ENCODE measurements around the gene NARF. TPM values are rescaled to one million over a fixed set of nuclear protein-coding genes. Genes with fewer than 3 reads are reported as not detected.

The NARF gene
- polyA plus RNA-seq, 1 donor (not counting 4 experiments of a cell fraction or from before 2014, with no cell fraction given) = 36.8 TPM

- TF ChIP-seq CTCF (optimal IDR thresholded peaks at IDR 0.05 in 1 of 3, IDR thresholded peaks at IDR 0.05 in 1 of 3, conservative IDR thresholded peaks at IDR 0.05 in 1 of 3; ENCODE audit: extremely low read depth in 1 of 3, insufficient read depth in 2 of 3, low read length in 3 of 3) = peak in 1 of 3 experiments; percentile 20
- TF ChIP-seq EZH2 (IDR thresholded peaks at IDR 0.05; ENCODE audit: low read length) = no peak
- DNase-seq (ENCODE audit: low read depth, low spot score) (no peak), FAIRE-seq (no peak)
- Histone ChIP-seq H4K20me1 (ENCODE audit: control insufficient read depth, extremely low read depth, insufficient read depth, low read length) (no peaks in the 10 kb centered on the region), H3K4me3 (ENCODE audit: control insufficient read depth in 2 of 3, extremely low read depth in 1 of 3, insufficient read depth in 2 of 3, low read depth in 1 of 3, low read length in 3 of 3) (peak overlapping the region; percentile 31 to 47 (median 43)), H3K27me3 (ENCODE audit: control insufficient read depth, extremely low read depth, insufficient read depth, low read length) (no peaks in the 10 kb centered on the region), H3K9me1 (ENCODE audit: control insufficient read depth, extremely low read depth, insufficient read depth, low read length) (peaks cover 2% of the 10 kb centered on the region), H3K4me2 (ENCODE audit: control insufficient read depth, extremely low read depth, insufficient read depth, low read depth, low read length) (peak overlapping the region; percentile 60), H3K27ac (ENCODE audit: control insufficient read depth, insufficient read depth, low read length) (peak overlapping the region; percentile 75), H2AFZ (ENCODE audit: control insufficient read depth, low read length) (peak overlapping the region; percentile 76), H3K9ac (ENCODE audit: control insufficient read depth, extremely low read depth, insufficient read depth, low read length) (peak overlapping the region; percentile 49), H3K9me3 (ENCODE audit: control insufficient read depth, low read depth, low read length) (no peaks in the 10 kb centered on the region), H3K79me2 (ENCODE audit: control insufficient read depth, insufficient read depth, low read length) (no peaks in the 10 kb centered on the region), H3K36me3 (ENCODE audit: control insufficient read depth in 2 of 2, extremely low read depth in 1 of 2, insufficient read depth in 2 of 2, low read length in 2 of 2) (no peaks in the 10 kb centered on the region), H3K4me1 (ENCODE audit: control insufficient read depth, extremely low read depth, insufficient read depth, low read length) (peaks cover 48% of the 10 kb centered on the region)
- dilution Hi-C loops (cut with MboI; ENCODE audit: extremely low pct_ligation_motif_present, low sequenced_read_pairs) = no loop called here
These were observed 38.2 kb downstream of the NARF start for GRCh38 chr17:82496529-82497434.

- no peaks in the 10 kb centered on the region for H3K27me3 ChIP-seq (ENCODE audit: control insufficient read depth, extremely low read depth, insufficient read depth, low read length)
- H3K9me1 ChIP-seq (ENCODE audit: control insufficient read depth, extremely low read depth, insufficient read depth, low read length) = peaks cover 2% of the 10 kb centered on the region
- peak overlapping the region; percentile 65 for H3K9ac ChIP-seq (ENCODE audit: control insufficient read depth, extremely low read depth, insufficient read depth, low read length)
- peak overlapping the region; percentile 22 to 67 (median 39) for H3K4me3 ChIP-seq (ENCODE audit: control insufficient read depth in 2 of 3, extremely low read depth in 1 of 3, insufficient read depth in 2 of 3, low read depth in 1 of 3, low read length in 3 of 3)
- peak overlapping the region; percentile 39 for H3K27ac ChIP-seq (ENCODE audit: control insufficient read depth, insufficient read depth, low read length)
- no peaks in the 10 kb centered on the region for H3K9me3 ChIP-seq (ENCODE audit: control insufficient read depth, low read depth, low read length)
- no peak for FAIRE-seq
- TF ChIP-seq EZH2 (IDR thresholded peaks at IDR 0.05; ENCODE audit: low read length) (no peak), CTCF (optimal IDR thresholded peaks at IDR 0.05 in 1 of 3, IDR thresholded peaks at IDR 0.05 in 1 of 3, conservative IDR thresholded peaks at IDR 0.05 in 1 of 3; ENCODE audit: extremely low read depth in 1 of 3, insufficient read depth in 2 of 3, low read length in 3 of 3) (no peak)
- no peaks in the 10 kb centered on the region for H4K20me1 ChIP-seq (ENCODE audit: control insufficient read depth, extremely low read depth, insufficient read depth, low read length)
- H3K79me2 ChIP-seq (ENCODE audit: control insufficient read depth, insufficient read depth, low read length) = no peaks in the 10 kb centered on the region
- dilution Hi-C loops (cut with MboI; ENCODE audit: extremely low pct_ligation_motif_present, low sequenced_read_pairs) = no loop called here
- no peaks in the 10 kb centered on the region for H3K36me3 ChIP-seq (ENCODE audit: control insufficient read depth in 2 of 2, extremely low read depth in 1 of 2, insufficient read depth in 2 of 2, low read length in 2 of 2)
- peaks cover 47% of the 10 kb centered on the region for H3K4me1 ChIP-seq (ENCODE audit: control insufficient read depth, extremely low read depth, insufficient read depth, low read length)
- peak overlapping the region; percentile 86 for H3K4me2 ChIP-seq (ENCODE audit: control insufficient read depth, extremely low read depth, insufficient read depth, low read depth, low read length)
- no peak for DNase-seq (ENCODE audit: low read depth, low spot score)
- H2AFZ ChIP-seq (ENCODE audit: control insufficient read depth, low read length) = peak overlapping the region; percentile 67
These were observed 39.2 kb downstream of the NARF start for GRCh38 chr17:82497483-82498405.

All from keratinocyte (primary cell).